NCI-H146 treated with DMSO at 0.1 percent for 48 hours (cell line): ENCODE measurements around the gene ADAMTS5.

Source experiments
- DNase-seq: peaks from one replicate; lab custom pipeline; 2025; ENCODE audit not compliant: unreplicated experiment; lab: John Stamatoyannopoulos, UW

The ADAMTS5 gene

DNA sequence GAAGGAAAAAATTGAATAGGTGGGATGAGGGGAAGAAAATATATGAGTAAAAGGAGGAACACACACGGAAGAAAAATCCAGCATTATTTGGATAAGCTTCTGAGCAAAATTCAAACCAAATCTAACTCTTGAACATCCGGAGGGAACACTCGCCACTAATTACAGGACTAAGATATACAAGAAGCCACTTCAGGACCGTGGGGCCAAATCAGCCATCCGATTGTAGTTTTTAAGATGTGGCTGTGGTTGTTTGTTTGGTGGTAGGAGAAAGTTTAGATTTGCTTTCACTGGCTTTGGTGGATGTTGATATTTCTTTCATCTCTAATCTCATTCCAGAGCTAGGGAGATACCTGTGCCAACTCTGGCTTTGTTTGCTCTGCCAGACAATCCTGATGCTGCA lies 78.0 kb downstream of the ADAMTS5 start:
- no peak for DNase-seq

DNA sequence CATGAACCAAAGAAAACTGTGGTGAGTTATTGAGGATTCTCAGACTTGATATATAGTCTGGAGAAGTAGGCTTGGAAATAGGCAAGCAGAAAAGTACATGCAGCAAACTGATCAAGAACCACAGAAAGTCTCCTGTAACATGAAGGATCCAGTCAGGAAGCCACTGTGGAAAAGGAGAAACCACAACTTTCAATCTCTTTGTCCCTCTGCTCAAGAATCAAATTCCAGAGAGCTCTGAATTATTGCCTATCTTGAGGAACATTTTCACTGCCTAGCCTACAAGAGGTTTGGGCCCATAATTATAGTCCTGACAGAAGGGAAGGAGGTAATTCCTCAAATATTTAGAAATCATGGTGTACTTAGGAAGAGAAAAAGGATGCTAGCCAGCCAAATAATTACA lies 78.6 kb downstream of the ADAMTS5 start:
- no peak for DNase-seq

DNA sequence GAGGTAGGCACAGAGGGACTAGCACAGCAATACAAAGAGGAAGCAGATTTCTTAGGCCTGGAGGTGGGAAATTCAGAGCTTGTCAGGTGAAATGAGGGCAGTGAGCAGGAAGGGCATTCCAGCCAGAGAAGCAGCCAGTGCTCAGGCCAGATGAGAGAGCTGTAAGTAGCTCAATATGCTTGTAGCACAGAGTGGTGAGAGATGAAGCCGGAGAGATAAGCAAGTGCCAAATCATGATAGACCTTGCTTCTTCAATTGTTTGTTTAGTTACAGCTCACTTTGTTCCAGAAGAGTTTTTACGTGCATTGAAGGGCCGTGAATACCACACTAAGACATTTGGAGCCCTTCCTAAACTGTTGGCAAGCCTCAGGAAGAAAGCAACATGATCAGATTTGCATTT lies 79.6 kb downstream of the ADAMTS5 start:
- DNase-seq, result no peak

DNA sequence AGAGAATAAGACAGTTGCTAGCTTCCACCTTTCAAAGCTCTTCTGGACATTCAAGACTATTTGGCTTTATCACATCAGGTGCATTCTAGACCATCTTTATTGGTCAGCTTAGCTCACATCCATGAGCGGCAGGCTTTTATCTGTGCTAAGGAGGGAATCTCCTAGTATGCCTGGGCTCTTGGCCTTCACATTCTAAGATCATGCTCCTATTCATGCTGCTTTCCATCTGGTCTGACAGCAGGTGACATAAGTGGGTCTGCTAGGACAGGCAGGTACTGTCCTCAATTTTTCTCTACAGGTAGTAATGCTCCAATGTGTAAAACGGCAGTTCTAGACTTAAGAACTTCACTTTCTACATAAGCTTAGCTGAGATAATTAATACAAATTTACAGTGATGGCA lies 82.5 kb downstream of the ADAMTS5 start:
- no peak for DNase-seq

DNA sequence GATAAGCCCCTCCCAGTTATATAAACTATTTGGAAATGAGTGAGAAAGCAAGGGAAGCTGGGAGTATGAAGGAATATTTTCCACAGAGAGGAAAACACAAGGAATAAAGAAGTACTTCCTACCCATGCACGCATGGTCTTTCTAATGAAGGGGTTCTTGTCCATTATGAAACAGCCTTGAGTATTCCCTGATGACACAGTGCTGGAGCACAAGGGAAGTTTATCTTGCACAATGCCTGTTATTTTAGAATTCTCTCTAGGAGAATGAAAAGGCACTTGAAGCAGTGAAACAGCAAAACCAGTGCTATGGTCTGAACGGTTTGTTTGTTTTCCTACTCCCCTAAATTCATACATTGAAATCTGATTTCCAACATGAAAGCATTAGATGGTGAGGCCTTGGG lies 83.1 kb downstream of the ADAMTS5 start:
- no peak for DNase-seq

DNA sequence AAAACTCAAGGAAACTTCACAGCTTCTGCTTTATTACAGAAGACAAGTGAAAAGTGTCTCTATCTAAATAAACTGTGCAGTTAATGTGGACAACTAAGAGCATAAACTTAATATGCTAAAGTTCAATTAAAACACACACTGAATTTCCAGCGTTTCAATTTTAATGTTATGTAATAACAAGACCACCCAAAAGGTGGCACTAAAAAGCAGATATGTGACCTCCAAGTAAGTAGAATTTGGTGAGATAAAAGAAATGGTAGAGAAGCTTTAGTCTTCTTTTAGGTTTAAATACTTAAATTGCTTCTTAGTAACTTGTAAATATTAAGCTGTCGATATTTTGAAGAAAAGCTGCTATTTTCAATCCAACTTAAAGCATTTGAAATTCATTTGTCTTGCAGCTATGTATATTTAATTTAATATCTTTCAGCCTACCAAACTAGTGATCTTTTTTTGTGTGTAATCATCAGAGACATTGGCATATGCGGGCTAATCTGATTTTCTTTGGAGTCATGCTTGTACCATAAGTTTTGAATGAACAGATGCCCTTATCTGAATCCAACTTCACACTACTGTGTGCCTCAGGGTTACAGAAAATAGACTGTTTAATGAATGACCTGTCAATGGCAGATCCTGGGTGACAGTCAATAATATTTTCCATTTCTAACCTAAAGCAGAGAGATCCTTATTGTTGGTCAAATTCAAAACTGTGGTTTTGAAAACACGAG lies 85.2 kb downstream of the ADAMTS5 start:
- DNase-seq, result no peak

DNA sequence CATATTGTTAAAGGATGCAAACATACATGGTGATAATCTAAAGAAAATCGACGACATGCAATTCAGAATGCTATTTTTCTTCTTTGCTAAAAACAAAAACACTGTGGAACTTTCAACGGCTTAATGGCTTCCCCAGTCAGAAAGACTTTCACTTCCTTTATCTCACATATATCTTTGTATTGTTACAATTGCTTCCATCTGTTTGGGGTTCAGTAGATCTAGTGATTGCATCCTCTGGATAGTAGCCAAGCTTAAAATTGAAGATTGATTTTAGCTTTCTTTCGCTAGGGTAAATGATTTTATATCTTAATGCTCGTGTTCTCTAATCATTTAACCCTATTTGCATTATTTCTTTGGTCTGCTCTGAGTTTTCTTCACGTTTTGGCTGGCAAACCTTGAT lies 89.9 kb downstream of the ADAMTS5 start:
- DNase-seq, result no peak

DNA sequence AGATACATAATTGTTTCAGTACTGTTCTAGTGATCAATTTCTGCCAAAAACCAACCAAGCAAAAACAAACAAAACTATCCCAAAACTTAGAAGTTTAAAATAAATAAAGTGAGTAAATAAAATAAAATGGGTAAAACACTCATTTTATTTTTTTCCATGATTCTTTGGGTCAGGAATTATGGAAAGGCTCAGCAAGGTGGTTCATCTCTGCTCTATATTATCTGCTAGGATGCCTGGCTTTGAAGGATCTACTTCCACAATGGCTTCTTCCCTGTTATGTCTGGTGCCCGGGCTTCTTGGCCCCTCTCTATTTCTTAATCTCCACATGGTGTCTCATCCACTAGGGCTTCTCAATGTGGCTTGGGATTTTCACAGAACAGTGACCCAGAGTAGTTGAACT lies 92.5 kb downstream of the ADAMTS5 start:
- no peak for DNase-seq
